Panc1 (cell line): ENCODE data around the gene FBF1. TPM values are rescaled to one million over a fixed set of nuclear protein-coding genes. Genes with fewer than 3 reads are reported as not detected.

Source experiments
- ATAC-seq: fragments of 200-7000 bp; cut with Tn5 transposase; 2 replicates; pipeline ENCODE4 v1.9.1; 2020; ENCODE audit warnings: mild to moderate bottlenecking, moderate library complexity
- BruUV-seq: library from RNA; stranded (reverse); fragments of 400-500 nt; replicated peaks from 2 replicates; lab custom pipeline; 2021; lab: Mats Ljungman, UMichigan
- CTCF ChIA-PET: fragments of 300-600 bp; sonication (Branson Sonifier 250); formaldehyde crosslinking; loops from one replicate; lab custom pipeline; 2022; ENCODE audit warnings: antibody characterized with exemption; lab: Charles Lee
- POLR2A ChIA-PET: fragments of 300-600 bp; sonication (Branson Sonifier 250); formaldehyde crosslinking; loops from one replicate; lab custom pipeline; 2022; ENCODE audit warnings: antibody characterized with exemption; lab: Charles Lee
- DNase-seq: peaks from one replicate; pipeline ENCODE4 v3.0.0-alpha.2; 2010; ENCODE audit warnings: low read depth, low spot score
- H3K27ac ChIP-seq: 2 replicates; pipeline ENCODE4 v1.5.1; 2011; ENCODE audit warnings: mild to moderate bottlenecking, low read length, inconsistent platforms
- H3K27me3 ChIP-seq: fragments of 200-500 bp; sonication (Bioruptor generic); 2 replicates; pipeline ENCODE4 v1.6.0; 2014; ENCODE audit warnings: low read length, inconsistent platforms; ENCODE audit not compliant: control insufficient read depth, insufficient read depth
- H3K36me3 ChIP-seq: fragments of 200-500 bp; sonication (Bioruptor generic); 2 replicates; pipeline ENCODE4 v1.5.1; 2014; ENCODE audit warnings: inconsistent platforms, mild to moderate bottlenecking, low read length, moderate library complexity; ENCODE audit not compliant: control insufficient read depth, insufficient read depth
- H3K4me1 ChIP-seq: 2 replicates; pipeline ENCODE4 v1.5.1; 2011; ENCODE audit warnings: inconsistent platforms, mild to moderate bottlenecking, low read length, moderate library complexity; ENCODE audit not compliant: control insufficient read depth, insufficient read depth
- H3K4me3 ChIP-seq, 2 experiments: 2 replicates each; pipeline ENCODE4 v1.5.1; 2011 to 2012; ENCODE audit warnings: low read depth in 2 of 2, low read length in 2 of 2, mild to moderate bottlenecking in 2 of 2, inconsistent platforms in 1 of 2, moderate library complexity in 1 of 2
- H3K9me3 ChIP-seq: fragments of 200-500 bp; sonication (Bioruptor generic); 2 replicates; pipeline ENCODE4 v1.5.1; 2014; ENCODE audit warnings: low read depth, mild to moderate bottlenecking, inconsistent platforms, low read length, moderate library complexity; ENCODE audit not compliant: control insufficient read depth, insufficient read depth
- POLR2AphosphoS5 ChIP-seq: IDR thresholded peaks from 2 replicates; pipeline ENCODE4 v1.6.1; 2012; ENCODE audit warnings: mild to moderate bottlenecking, low read depth, low read length, moderate library complexity
- SIN3A ChIP-seq: IDR thresholded peaks from 2 replicates; pipeline ENCODE4 v1.6.1; 2012; ENCODE audit warnings: low read depth, mild to moderate bottlenecking, low read length, moderate library complexity, borderline replicate concordance; ENCODE audit not compliant: insufficient read depth
- TCF7L2 ChIP-seq: IDR thresholded peaks from 2 replicates; pipeline ENCODE4 v1.6.1; 2011; ENCODE audit warnings: mild to moderate bottlenecking, low read depth, low read length, inconsistent platforms
- in situ Hi-C: cut with HindIII; loops from 2 replicates; pipeline ENCODE4 v1.10.0; 2016; ENCODE audit warnings: low sequenced_read_pairs, low pct_unique_long_range_greater_than_20kb
- intact Hi-C: fragments of 100-400 bp; cut with micrococcal nuclease; formaldehyde crosslinking; loops from one replicate; pipeline ENCODE4 v1.10.0; 2022; ENCODE audit not compliant: unreplicated experiment
- total RNA-seq: library from RNA; stranded (reverse); gene quantifications from one replicate; pipeline ENCODE4 v1.2.1, GENCODE V29; 2021; ENCODE audit not compliant: unreplicated experiment
- TF ChIP-seq, protein P1 (sequence below), 2 experiments: IDR thresholded peaks; 2 replicates each; pipeline ENCODE4 v1.6.1; 2011 to 2012; ENCODE audit warnings: low read depth in 2 of 2, control low read depth in 1 of 2, low read length in 1 of 2, mild to moderate bottlenecking in 1 of 2, moderate library complexity in 1 of 2; ENCODE audit not compliant: insufficient read depth in 1 of 2
- TF ChIP-seq, protein P2 (sequence below): fragments of 450-650 bp; IDR thresholded peaks from 2 replicates; pipeline ENCODE4 v1.5.1; 2017; ENCODE audit warnings: mild to moderate bottlenecking

Gene FBF1
- total RNA-seq, 1 experiment from 2014 or later = 32.5 TPM

DNA sequence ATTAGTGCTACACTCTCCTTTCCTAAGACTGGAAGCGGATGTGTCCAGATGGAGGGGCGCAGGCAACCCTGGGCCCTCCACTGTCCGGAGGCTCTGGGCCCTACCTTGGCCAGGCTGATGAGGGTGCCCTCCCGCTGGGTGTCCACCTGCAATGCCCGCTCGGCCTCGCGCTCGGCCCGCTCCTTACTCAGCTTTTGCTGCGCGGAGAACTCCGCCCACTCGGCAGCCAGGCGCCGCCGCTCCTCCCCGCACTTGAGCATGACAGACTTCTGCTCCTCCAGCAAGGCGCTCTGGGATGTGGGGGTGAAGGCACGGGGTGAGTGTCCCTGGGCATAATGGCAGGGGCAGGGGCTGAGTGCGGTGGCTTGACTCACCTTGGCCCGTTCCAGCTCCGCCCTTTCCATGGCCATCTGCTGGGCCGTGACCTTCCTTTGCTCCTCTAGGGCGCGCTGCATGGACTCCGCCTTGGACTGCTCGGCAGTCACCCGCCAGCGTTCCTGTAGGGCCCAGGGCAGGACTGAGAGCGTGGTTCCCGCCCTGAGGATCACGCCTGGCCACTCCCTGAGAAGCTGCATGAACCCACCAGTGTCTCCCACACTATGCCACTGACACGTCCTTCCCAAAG lies 26.1 kb downstream of the FBF1 start:
- no peak for DNase-seq
- TF ChIP-seq, protein P1, sequence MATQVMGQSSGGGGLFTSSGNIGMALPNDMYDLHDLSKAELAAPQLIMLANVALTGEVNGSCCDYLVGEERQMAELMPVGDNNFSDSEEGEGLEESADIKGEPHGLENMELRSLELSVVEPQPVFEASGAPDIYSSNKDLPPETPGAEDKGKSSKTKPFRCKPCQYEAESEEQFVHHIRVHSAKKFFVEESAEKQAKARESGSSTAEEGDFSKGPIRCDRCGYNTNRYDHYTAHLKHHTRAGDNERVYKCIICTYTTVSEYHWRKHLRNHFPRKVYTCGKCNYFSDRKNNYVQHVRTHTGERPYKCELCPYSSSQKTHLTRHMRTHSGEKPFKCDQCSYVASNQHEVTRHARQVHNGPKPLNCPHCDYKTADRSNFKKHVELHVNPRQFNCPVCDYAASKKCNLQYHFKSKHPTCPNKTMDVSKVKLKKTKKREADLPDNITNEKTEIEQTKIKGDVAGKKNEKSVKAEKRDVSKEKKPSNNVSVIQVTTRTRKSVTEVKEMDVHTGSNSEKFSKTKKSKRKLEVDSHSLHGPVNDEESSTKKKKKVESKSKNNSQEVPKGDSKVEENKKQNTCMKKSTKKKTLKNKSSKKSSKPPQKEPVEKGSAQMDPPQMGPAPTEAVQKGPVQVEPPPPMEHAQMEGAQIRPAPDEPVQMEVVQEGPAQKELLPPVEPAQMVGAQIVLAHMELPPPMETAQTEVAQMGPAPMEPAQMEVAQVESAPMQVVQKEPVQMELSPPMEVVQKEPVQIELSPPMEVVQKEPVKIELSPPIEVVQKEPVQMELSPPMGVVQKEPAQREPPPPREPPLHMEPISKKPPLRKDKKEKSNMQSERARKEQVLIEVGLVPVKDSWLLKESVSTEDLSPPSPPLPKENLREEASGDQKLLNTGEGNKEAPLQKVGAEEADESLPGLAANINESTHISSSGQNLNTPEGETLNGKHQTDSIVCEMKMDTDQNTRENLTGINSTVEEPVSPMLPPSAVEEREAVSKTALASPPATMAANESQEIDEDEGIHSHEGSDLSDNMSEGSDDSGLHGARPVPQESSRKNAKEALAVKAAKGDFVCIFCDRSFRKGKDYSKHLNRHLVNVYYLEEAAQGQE (IDR thresholded peaks at IDR 0.05; ENCODE audit: insufficient read depth in 1 of 2, low read depth in 2 of 2, low read length in 1 of 2) = no peak
- TF ChIP-seq, protein P2, sequence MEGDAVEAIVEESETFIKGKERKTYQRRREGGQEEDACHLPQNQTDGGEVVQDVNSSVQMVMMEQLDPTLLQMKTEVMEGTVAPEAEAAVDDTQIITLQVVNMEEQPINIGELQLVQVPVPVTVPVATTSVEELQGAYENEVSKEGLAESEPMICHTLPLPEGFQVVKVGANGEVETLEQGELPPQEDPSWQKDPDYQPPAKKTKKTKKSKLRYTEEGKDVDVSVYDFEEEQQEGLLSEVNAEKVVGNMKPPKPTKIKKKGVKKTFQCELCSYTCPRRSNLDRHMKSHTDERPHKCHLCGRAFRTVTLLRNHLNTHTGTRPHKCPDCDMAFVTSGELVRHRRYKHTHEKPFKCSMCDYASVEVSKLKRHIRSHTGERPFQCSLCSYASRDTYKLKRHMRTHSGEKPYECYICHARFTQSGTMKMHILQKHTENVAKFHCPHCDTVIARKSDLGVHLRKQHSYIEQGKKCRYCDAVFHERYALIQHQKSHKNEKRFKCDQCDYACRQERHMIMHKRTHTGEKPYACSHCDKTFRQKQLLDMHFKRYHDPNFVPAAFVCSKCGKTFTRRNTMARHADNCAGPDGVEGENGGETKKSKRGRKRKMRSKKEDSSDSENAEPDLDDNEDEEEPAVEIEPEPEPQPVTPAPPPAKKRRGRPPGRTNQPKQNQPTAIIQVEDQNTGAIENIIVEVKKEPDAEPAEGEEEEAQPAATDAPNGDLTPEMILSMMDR = no peak
- no peak for TF ChIP-seq SIN3A
- no peak for TF ChIP-seq TCF7L2
- ChIA-PET CTCF (no interaction called here), POLR2A (no interaction called here)
- Histone ChIP-seq H3K36me3 (no peaks in the 10 kb centered on the region), H3K27me3 (no peaks in the 10 kb centered on the region), H3K4me1 (no peaks in the 10 kb centered on the region), H3K4me3 (no peak overlapping the region), H3K27ac (no peak overlapping the region), H3K9me3 (no peaks in the 10 kb centered on the region)
- no TSS peak for BruUV-seq
- no peak for ATAC-seq
- intact Hi-C loops (no loop called here), in situ Hi-C loops (no loop called here)

DNA sequence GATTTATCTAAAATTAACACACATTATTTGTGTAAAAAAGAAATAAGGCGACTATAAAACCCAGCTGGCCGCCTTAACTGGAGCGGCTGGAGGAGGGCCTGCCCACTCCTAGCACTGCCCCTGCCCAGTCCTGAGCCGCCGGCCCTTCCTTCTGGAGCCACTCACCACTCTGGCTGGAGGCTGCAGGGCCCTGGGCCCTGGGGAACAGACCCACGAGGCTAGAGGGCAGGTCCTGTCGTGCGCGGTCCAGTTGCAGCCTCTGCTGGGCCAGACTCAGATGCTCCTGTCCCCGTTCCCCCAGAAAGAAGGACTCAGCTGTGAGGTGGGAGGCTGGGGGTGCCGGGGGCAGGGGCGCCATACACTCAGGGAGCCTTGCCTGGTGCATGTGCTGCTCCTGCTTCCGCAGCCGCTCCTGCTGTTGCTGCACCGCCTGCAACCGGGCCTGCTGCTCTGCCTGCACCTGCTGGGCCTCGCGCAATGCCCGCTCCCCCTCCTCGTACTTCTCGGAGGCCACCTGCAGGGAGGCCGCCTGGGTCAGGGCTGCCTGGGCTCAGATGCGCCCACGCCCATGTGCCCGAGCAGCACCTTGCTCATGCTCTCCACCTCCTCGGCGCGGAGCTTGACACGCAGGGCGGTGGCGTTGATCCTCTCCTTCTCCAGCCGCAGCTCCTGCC lies 27.2 kb downstream of the FBF1 start:
- in situ Hi-C loops = no loop called here
- H3K4me3 ChIP-seq = no peak overlapping the region
- BruUV-seq = no TSS peak
- POLR2A ChIA-PET = no interaction called here
- no peaks in the 10 kb centered on the region for H3K9me3 ChIP-seq
- DNase-seq (no peak), ATAC-seq (no peak)
- H3K36me3 ChIP-seq = no peaks in the 10 kb centered on the region
- TF ChIP-seq TCF7L2 (no peak), SIN3A (no peak), POLR2AphosphoS5 (no peak)
- TF ChIP-seq, protein P1 (IDR thresholded peaks at IDR 0.05; ENCODE audit: insufficient read depth in 1 of 2, low read depth in 2 of 2, low read length in 1 of 2) = no peak
- TF ChIP-seq, protein P2 = no peak
- intact Hi-C loops = no loop called here
- no peaks in the 10 kb centered on the region for H3K27me3 ChIP-seq
- CTCF ChIA-PET = no interaction called here
- H3K4me1 ChIP-seq = no peaks in the 10 kb centered on the region
- H3K27ac ChIP-seq = no peak overlapping the region
